LNCaP clone FGC (cell line): ENCODE data around the gene NRF1.

Experiments
- DNase-seq: peaks from one replicate; pipeline ENCODE4 v3.0.0-alpha.2; 2011; ENCODE audit warnings: low read depth
- H3K4me3 ChIP-seq: 2 replicates; pipeline ENCODE4 v1.5.1; 2011; ENCODE audit warnings: mild to moderate bottlenecking, low read depth, low read length, control low read depth
- CTCF ChIP-seq: IDR thresholded peaks from 2 replicates; pipeline ENCODE4 v1.5.1; 2012; ENCODE audit warnings: mild to moderate bottlenecking; ENCODE audit not compliant: control insufficient read depth, insufficient read depth; ENCODE audit errors: extremely low read depth

Gene NRF1

GRCh38 chr7:129754406-129754805, 142.9 kb downstream of the NRF1 start:
- no peak for TF ChIP-seq CTCF
- DNase-seq = no peak
- no peak overlapping the region for H3K4me3 ChIP-seq

GRCh38 chr7:129757991-129758390, 146.5 kb downstream of the NRF1 start:
- DNase-seq = no peak
- H3K4me3 ChIP-seq = no peak overlapping the region
- no peak for TF ChIP-seq CTCF

- H3K4me3 ChIP-seq = no peak overlapping the region
- DNase-seq = no peak
- TF ChIP-seq CTCF = no peak
Observed at GRCh38 chr7:129762387-129762969, 151.0 kb downstream of the NRF1 start.

- DNase-seq = no peak
- no peak for TF ChIP-seq CTCF
Observed at GRCh38 chr7:129764247-129765084, 152.9 kb downstream of the NRF1 start.

GRCh38 chr7:129765352-129765751, 153.8 kb downstream of the NRF1 start:
- no peak for DNase-seq
- no peak for TF ChIP-seq CTCF
- H3K4me3 ChIP-seq = no peak overlapping the region

More at GRCh38 chr7:129764247-129765084, 152.9 kb downstream of the NRF1 start:
- H3K4me3 ChIP-seq = no peak overlapping the region

- TF ChIP-seq CTCF = no peak
- DNase-seq = no peak
- H3K4me3 ChIP-seq = no peak overlapping the region
Observed at GRCh38 chr7:129767120-129768015, 155.8 kb downstream of the NRF1 start.
